NCI-H2227 (cell line): ENCODE measurements around the gene TAMALIN.
A peak's percentile ranks its signal among the peaks of the same experiment; 100 is the strongest.
"Not testable (repeated sequence)": the region's sequence is repeated elsewhere in the genome, so short reads cannot be mapped to it uniquely, and the experiment has no call there.

ENCODE experiments used
- DNase-seq: peaks from one replicate; lab custom pipeline; 2025; ENCODE audit not compliant: unreplicated experiment; lab: John Stamatoyannopoulos, UW

The TAMALIN gene

DNA sequence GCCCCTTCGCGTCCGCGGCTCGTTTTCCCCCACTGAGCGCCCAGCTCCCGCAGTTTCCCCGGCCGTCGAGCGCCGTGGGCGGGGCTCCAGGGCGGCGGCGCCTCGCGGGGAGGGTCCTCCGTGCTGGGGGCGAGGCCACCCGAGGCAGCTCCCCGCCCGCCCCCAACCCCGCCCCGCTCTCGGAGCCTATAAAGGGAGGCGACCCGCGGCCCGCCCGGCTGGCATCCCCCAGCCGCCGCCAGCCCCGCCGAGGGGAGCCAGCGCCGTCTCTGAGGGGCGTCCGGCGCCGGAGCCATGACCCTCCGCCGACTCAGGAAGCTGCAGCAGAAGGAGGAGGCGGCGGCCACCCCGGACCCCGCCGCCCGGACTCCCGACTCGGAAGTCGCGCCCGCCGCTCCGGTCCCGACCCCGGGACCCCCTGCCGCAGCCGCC lies at the start of gene TAMALIN:
TSS of gene TAMALIN (plus strand) at position 221 of the 432 bp plus-strand sequence. CDS start at position 295, 74 bp downstream.
- DNase-seq = peak; percentile 78

DNA sequence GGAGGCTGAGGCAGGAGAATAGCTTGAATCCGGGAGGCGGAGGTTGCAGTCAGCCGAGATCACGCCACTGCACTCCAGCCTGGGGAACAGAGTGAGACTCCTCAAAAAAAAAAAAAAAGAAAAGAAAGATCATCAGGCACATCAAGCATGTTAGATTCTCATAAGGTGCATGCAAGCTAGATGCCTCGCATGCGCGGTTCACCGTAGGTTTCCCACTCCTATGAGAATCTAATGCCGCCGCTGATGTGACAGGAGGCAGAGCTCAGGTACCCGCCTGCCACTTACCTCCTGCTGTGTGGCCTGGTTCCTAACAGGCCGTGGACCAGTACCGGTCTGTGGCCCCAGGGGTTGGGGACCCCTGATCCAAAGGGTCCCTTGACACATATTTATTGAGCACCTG lies 48.2 kb upstream of the TAMALIN start:
- no peak for DNase-seq

DNA sequence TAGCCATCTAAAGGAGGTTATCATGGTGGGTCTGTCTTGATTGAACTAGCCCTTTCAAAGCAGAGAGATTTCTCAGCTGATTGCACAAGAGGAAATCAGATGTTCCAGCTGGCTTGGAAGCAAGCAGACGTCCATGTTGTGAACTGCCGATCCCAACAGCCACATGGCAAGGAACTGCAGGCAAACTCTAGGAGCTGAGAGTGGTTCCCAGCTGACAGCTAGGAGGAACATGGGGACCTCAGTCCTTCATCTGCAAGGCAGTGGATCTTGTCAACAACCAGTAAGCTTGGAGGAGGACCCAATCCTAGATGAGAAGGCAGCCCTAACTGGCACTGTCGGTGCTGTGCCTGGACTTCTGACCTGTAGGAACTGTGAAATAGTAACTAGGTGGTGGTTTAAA lies 47.5 kb upstream of the TAMALIN start:
- no peak for DNase-seq

DNA sequence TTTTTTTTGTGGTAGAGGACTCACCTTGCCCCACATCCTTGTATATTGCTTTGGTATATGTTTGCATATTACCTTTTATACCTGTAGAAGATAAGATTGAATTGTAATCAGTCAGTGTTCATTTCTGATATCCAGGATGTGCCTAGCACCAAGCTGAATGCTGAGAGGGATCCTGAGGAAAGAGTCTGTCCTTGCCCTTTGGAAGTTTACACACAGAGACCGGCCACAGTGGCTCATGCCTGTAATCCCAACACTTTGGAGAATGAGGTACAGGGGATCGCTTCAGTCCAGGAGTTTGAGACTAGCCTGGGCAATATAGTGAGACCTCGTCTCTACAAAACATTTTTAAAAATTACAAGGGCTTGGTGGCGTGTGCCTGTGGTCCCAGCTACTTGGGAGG lies 46.8 kb upstream of the TAMALIN start:
- DNase-seq = no peak

DNA sequence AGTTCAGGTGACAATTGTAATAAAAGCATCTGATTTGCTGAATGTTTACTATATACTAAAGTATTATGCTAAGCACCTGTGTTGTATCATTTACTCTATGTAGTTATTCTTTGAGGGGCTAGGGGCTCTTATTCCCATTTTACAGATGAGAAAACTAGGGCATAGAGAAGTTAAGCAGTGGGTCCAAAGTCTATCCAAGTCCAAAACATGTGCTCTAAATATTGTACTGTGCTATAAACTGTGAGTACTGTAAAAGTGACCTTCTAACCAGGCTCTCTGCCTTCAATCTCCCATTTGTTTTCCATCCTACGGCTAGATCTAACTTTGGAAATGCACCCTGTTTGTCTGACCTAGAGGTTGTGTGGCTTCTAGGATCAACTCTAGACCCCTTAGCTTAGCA lies 46.3 kb upstream of the TAMALIN start:
- DNase-seq = no peak

DNA sequence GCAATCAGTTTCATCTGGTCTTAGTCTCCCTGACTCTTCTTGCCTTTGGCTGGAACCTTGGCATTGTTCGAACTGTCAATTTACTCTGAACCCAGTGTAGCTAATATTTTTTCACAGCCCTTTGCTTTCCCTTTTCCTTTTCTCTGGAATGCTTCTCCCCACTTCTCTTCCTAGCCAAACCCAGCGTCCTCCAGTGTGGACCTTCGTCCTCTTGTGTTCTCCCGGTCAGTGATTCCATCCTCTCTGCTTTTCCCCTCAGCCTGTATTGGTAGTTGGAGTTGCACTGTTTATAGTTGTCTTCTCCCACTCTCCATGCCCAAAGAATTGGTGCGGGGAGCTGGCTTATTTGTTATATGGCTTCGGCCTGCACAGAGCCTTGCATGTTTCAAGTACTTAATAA lies 45.9 kb upstream of the TAMALIN start:
- no peak for DNase-seq

DNA sequence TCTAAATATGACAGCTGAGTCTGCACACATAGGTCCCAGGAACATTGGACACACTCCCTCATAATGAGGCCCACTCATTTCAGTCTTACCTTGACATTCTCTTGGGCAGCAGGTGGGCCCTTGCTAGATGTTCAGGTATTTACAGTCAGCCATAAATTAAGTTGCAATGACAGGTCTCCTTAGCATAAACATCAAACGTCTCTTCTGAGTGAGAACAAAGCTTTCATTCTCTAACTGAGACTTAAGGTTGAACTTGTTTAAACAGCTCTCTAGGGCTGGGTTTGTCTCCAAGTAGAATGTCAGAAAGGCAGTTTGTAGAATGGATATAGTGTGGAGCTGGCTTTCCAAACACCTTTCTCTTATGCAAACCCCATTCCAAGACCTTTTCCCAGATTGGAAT lies 44.9 kb upstream of the TAMALIN start:
- DNase-seq = no peak

DNA sequence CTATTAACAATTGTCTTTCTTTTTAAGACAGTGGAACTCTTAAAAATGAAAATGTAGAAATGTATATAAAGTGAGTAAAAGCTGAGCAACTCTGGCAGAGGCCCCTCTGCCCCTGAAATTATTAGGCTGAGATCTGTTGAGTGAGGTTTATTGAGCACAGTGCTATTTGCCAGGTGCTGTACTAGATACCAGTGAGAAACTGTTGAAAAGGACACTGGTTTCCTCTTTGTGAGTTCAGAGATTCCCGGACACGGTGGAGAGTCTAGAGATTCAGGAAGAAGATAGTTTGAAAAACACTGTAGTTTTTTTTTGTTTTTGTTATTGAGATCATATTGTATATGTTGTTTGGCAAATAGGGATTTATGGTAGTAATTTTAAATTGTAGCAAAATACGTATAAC lies 44.0 kb upstream of the TAMALIN start:
- no peak for DNase-seq

DNA sequence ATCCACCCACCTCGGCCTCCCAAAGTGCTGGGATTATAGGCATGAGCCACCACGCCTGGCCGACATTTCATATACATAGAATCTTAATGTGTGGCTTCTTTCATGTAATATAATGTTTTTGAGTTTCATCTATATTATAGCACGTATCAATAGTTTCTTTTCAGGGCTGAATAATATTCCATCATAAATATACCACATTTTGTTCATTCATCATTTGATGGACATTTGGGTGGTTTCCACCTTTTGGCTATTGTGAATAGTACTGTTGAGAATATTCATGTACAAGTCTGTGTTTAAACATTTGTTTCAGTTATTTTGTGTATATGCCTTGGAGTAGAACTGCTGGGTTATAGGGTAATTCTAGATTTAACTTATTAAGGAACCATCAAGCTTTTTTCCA lies 43.3 kb upstream of the TAMALIN start:
- DNase-seq = no peak

DNA sequence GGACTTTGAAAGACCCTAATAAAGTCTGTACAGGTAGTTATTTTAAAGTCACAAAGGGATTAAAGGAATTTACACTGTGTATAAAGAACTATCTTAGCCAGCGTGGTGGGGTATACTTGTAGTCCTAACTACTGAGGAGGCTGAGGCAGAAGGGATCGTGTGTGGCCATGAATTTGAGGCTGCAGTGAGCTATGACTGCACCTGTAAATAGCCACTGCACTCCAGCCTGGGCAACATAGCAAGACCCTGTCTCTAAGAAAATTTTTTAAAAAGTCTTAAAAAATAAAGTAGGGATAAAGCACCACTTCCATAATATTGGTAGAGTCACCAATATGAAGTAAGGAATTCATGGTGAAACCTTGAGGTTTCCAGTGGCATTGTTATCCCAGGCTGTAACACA lies 37.1 kb upstream of the TAMALIN start:
- DNase-seq = no peak

DNA sequence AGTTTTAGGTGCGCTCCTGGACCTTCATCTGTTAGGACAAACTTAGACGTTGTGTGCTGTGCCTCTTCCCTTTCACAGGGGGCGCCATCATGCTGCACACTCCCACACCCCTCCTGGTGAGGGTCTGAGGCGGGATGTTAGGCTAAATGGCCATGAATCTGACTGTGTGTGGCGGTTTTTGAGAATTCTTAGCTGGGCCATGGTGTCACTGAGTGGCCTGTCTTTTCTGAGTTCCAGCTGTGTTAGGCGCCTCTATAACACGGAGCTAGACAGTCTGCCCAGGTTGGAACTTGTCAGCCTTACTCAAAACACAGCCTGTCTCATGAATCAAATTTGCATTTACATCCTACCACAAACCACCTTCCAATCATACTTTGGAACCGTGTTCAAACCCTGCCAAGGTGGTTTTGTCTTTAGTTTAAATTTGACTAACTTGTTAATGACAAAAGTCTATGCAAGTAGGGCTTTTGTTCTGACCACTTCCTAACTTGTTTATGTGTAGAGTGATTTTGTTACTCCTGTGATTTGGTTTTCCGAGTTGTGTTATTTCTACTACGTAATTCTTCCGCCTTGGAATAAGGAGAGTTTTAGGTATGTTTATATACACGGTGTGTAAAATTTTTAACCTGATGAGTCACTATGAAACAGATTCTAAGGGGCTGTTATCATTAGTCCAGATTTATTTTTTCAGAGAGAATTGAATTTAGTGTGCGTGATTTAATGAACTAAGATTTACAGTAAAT lies 35.7 kb upstream of the TAMALIN start:
- no peak for DNase-seq

DNA sequence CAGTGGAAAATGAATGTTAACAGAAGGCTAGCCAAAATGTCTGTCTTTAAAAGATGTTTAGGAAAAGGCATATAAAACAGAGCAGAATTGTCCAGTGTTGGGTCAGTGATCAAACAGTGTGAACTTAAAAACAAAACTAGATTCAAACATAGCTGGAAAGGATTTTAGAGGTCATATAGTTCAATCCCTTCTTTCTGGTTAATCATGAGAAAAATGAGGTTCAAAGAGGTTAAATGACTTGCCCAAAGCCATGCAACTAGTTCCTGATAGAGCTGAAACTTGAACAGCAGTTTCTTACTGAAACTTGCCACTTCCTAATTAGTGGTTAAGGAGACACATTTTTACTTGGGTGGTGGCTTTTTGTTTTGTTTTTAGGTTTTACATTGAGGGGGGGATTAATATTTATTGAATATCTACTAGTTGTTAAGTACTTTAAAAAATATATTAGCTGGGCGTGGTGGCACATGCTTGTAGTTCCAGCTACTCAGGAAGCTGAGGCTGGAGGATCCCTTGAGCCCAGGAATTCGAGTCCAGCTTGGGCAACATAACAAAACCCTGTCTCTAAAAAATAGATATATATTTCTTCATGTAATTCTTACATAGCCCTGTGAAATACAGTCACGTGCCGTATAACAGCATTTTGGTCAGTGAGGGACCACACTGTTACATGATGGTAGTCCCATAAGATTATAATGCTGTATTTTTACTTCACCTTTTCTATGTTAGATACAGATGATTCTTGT lies 34.9 kb upstream of the TAMALIN start:
- no peak for DNase-seq

DNA sequence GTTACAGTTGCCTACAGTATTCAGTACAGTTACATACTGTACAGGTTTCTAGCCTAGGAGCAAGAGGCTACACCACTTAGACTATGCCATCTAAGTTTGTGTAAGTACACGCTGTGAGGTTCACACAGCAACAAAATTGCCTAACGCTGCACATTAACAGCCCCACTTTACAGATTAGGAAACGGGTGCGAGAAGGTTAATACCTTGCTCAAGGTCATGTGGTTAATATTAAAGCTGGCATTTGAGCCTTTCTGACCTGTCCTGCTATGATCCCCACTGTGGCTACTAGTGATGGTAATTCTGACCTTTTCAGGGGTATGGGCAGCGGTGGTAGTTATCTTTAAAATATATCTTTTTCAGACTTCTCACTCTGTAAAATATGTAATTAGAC lies 34.3 kb upstream of the TAMALIN start:
- DNase-seq = no peak

DNA sequence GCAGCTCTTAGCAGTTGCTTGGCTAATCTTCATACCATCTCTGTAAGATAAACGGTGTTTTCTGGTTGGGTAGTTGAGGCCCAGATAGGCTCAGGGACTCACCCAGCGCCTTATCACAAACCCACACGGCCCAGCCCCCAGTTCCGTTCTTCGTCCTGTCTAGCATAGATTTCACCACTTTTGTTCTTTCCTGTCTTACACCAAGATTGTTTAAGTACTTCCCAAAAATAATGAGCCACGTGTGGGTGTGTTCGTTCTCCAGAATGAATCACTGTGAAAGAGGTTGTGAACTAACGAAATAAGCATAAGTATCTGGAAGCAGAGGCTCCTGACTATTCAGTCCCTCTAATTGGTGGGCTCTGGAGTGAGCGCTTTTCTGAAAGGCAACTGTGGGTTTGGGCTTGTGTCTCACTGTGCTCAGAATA lies 33.9 kb upstream of the TAMALIN start:
- DNase-seq = no peak

DNA sequence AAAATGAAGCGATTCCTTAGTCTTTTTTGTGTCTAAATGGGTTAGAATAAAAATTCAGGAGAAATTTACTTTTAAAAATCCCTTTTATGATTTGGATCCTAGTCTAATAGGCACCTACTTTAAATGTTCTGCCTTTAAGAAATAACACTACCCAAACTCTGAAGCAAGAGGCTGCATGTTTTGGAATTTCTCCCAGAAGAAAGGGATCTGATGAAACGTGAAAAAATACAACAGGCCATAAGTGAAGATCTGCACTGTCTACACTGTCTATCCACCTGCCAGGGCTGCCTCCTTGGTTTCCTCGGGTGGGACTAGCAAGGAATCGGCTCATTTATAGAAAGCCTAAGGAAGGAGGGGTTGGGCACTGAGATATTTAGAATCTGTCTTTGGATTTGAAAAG lies 33.2 kb upstream of the TAMALIN start:
- DNase-seq = no peak

DNA sequence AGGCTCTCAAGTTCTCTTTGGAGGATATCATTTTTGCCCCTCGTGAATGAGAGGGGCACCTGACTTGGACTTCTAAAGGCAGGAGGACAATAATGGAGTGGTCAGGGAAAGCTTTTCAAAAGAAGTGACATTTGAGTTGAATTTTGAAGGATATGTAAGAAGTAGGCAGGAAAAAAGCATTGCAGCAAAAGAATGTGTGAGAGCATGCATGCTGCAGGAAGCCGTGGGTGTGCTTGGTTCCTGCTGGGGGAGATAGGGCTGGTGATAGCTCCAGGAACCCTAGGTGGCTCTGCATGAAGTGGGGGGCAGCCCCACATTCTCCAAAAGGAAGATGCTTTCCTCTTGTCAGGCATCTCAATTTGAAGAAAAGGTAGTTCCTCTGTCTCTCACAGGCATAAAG lies 32.1 kb upstream of the TAMALIN start:
- DNase-seq = no peak

DNA sequence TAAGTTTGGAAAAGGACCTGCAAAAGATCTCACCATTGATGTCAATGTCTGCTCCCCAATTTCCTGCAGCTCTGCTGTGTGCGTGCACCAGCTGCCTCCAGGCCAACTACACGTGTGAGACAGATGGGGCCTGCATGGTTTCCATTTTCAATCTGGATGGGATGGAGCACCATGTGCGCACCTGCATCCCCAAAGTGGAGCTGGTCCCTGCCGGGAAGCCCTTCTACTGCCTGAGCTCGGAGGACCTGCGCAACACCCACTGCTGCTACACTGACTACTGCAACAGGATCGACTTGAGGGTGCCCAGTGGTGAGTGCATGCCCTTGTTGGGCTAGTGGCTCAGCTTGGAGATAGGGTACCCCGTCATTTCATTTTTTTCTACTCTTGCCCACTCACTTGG lies 31.6 kb upstream of the TAMALIN start:
- no peak for DNase-seq

DNA sequence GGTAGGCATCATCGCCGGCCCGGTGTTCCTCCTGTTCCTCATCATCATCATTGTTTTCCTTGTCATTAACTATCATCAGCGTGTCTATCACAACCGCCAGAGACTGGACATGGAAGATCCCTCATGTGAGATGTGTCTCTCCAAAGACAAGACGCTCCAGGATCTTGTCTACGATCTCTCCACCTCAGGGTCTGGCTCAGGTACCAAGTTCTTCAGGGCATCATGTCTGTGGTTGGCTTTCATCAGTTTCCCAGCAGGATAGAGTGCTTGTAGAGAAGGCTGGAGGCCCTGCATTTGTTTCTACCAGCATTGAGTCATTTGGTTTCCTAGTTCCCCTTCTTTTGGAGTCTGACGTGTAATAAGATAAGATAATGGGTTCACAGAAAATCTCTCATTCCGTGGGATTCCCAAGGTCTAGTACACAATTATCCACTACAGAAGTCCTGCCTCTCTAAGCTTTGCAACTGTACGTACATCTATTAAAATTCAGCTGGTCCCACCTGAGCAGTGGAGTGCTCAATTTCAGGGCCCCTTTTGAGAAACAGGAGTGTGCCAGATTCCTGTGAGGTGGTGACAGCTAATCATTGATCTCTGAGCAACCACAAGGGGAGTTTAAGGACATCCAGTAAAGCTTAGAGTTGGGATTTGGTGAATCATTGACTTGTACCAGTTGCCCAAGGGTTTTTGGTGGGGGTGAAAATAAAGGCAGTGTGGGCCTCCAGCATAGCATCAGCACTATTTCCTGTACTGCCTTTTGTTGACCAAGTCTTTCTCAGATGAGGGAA lies 30.2 kb upstream of the TAMALIN start:
- DNase-seq = no peak

DNA sequence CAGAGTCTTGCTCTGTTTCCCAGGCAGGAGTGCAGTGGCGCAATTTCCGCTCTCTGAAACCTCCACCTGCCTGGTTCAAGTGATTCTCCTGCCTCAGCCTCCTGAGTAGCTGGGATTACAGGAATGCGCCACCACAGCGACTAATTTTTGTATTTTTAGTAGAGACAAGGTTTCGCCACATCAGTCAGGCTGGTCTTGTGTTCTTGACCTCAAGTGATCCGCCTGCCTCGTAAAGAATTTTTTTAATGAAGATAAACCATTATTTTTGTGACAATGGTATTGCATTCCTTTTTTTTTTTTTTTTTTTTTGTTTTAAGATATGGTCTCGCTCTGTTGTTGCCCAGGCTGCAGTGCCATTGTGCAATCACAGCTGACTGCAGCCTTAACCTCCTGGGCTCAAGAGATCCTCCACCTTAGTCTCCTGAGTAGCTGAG lies 29.4 kb upstream of the TAMALIN start:
- no peak for DNase-seq

DNA sequence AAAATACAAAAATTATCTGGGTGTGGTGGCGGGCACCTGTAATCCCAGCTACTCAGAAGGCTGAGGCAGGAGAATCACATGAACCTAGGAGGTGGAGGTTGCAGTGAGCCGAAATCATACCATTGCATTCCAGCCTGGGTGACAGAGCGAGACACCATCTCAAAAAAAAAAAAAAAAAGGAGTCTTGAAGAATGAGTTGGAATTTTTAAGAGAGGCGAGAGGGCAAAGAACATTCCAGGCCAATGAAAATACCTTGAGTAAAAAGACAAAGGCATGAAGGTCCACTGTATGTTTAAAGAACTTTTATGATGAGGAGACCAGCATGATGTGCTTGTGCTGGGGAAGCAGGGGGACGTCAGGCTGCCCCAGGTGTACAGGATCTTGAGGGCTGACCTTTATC lies 27.4 kb upstream of the TAMALIN start:
- not testable (repeated sequence) for DNase-seq

DNA sequence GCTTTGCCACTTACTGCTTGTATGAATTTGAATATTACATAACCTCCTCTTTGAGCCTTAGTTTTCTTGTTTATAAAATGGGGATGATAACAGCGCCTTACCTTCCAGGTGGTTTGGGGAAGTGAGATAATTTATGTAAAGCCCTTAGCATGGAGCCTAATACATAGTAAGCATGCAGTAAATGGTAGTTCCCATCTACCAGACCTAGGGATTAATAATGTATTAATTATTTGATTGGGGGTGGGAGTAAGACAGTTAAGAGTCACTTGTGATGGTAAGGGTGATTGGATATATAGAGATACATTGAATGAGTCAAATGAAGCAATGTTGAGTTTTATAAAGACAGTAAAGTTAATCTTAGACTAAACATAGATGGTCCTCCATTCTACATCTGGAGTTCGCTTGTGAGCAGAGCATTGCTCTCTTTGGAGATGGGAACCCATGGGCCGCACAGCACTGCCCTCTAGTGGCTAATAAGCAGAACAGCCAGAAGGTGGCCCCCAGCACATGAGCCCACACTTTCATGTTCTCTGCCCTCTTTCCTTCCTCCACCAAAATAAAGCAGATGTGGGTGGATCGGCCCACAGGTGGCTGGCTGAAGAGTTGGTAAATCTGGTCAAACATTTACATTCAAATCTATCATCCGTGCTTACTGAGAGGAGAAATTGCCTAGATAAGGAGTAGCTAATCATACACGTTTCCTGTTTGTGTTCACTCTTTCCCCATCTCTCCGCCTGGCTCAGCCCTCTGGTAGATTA lies 26.5 kb upstream of the TAMALIN start:
- DNase-seq = peak; percentile 55
